K562 (cell line): ENCODE measurements around the gene TTK. TPM values are rescaled to one million over a fixed set of nuclear protein-coding genes. Genes with fewer than 3 reads are reported as not detected.

ENCODE experiments used
- ATAC-seq: fragments of 200-7000 bp; cut with Tn5 transposase; 3 replicates; pipeline ENCODE4 v1.9.1; 2020; ENCODE audit warnings: moderate library complexity
- Bru-seq: library from RNA; stranded (reverse); fragments of 400-500 nt; gene quantifications from one replicate; lab custom pipeline; 2021; lab: Mats Ljungman, UMichigan
- BruChase-seq, 2 experiments: library from RNA; stranded (reverse); fragments of 400-500 nt; gene quantifications; one replicate each; lab custom pipeline; 2021; lab: Mats Ljungman, UMichigan
- BruUV-seq: library from RNA; stranded (reverse); fragments of 400-500 nt; replicated peaks from 2 replicates; lab custom pipeline; 2021; lab: Mats Ljungman, UMichigan
- CTCF ChIA-PET: fragments of 300-600 bp; formaldehyde crosslinking; extraction: SDS; loops from one replicate; lab custom pipeline; 2021; ENCODE audit warnings: low intra/inter-chr PET ratio; lab: Yijun Ruan, JAX
- POLR2A ChIA-PET: fragments of 300-600, 350-650 bp; sonication (Branson Sonifier 250); formaldehyde crosslinking; extraction: SDS; loops from one replicate; lab custom pipeline; 2021; ENCODE audit warnings: antibody characterized with exemption, inconsistent platforms; lab: Yijun Ruan, JAX
- DNase-seq, 4 experiments: peaks; one replicate each; pipeline versions ENCODE4 v3.0.0 to v3.0.0-alpha.2; 2011 to 2018; ENCODE audit warnings: low spot score in 3 of 4, mixed read lengths in 3 of 4; ENCODE audit errors: extremely low read depth in 1 of 4
- FAIRE-seq: peaks from 2 replicates; lab custom pipeline; 2011; peaks lifted over from hg19 to GRCh38; lab: Jason Lieb, UNC
- H2AFZ ChIP-seq: 2 replicates; pipeline ENCODE4 v1.6.0; 2011; ENCODE audit warnings: low read depth, low read length, control low read depth, inconsistent platforms
- H3K27ac ChIP-seq: fragments of 200-600 bp; 3 replicates; pipeline ENCODE4 v1.8.0; 2011; ENCODE audit warnings: low read depth, mild to moderate bottlenecking, control low read depth, inconsistent platforms, low read length, moderate library complexity, mixed read lengths; ENCODE audit errors: extremely low read depth
- H3K27me3 ChIP-seq, 2 experiments: fragments of 300-600 bp in 1 of 2; 2 replicates in 1 of 2; 3 replicates in 1 of 2; pipeline versions ENCODE4 v1.6.0 to v1.8.0; 2011; ENCODE audit warnings: inconsistent platforms in 2 of 2, low read length in 2 of 2, mild to moderate bottlenecking in 1 of 2, mixed read lengths in 1 of 2, moderate library complexity in 1 of 2; ENCODE audit not compliant: control insufficient read depth in 2 of 2, insufficient read depth in 2 of 2
- H3K36me3 ChIP-seq: fragments of 300-600 bp; 3 replicates; pipeline ENCODE4 v1.8.0; 2011; ENCODE audit warnings: mild to moderate bottlenecking, low read length, inconsistent platforms; ENCODE audit not compliant: control insufficient read depth, insufficient read depth
- H3K4me1 ChIP-seq, 2 experiments: fragments of 200-600 bp in 1 of 2; replicated peaks in 1 of 2; 2 replicates in 1 of 2; 3 replicates in 1 of 2; pipeline versions ENCODE4 v1.5.1 to v1.8.0; 2011; ENCODE audit warnings: inconsistent platforms in 2 of 2, low read length in 2 of 2, mild to moderate bottlenecking in 1 of 2, mixed read lengths in 1 of 2, moderate library complexity in 1 of 2; ENCODE audit not compliant: control insufficient read depth in 2 of 2, insufficient read depth in 2 of 2
- H3K4me2 ChIP-seq: 2 replicates; pipeline ENCODE4 v1.6.1; 2011; ENCODE audit warnings: low read length, control low read depth, inconsistent platforms, mixed read lengths; ENCODE audit not compliant: insufficient read depth
- H3K4me3 ChIP-seq: fragments of 200-600 bp; sonication (generic), shearing (Covaris generic); 2 replicates; pipeline ENCODE4 v1.5.1; 2016; ENCODE audit warnings: control low read depth, inconsistent platforms
- H3K79me2 ChIP-seq: fragments of 200-600 bp; 3 replicates; pipeline ENCODE4 v1.8.0; 2011; ENCODE audit warnings: low read length, inconsistent platforms; ENCODE audit not compliant: control insufficient read depth, insufficient read depth
- H3K9ac ChIP-seq, 2 experiments: 2 replicates each; pipeline versions ENCODE4 v1.6.0 to v1.6.1; 2011; ENCODE audit warnings: low read depth in 2 of 2, low read length in 2 of 2, control low read depth in 1 of 2, inconsistent platforms in 1 of 2, mild to moderate bottlenecking in 1 of 2, mixed read lengths in 1 of 2; ENCODE audit not compliant: insufficient read depth in 1 of 2
- H3K9me1 ChIP-seq: one replicate; pipeline ENCODE4 v1.6.0; 2011; ENCODE audit warnings: inconsistent platforms, mild to moderate bottlenecking, low read length, moderate library complexity; ENCODE audit not compliant: control insufficient read depth, insufficient read depth
- H3K9me3 ChIP-seq: replicated peaks from 2 replicates; pipeline ENCODE4 v1.5.1; 2011; ENCODE audit warnings: low read depth, low read length, inconsistent platforms; ENCODE audit not compliant: control insufficient read depth, insufficient read depth
- H4K20me1 ChIP-seq: replicated peaks from 2 replicates; pipeline ENCODE4 v1.6.1; 2011; ENCODE audit warnings: low read length, inconsistent platforms, mixed read lengths; ENCODE audit not compliant: control insufficient read depth, insufficient read depth
- EP400 ChIP-seq: fragments of 450-650 bp; IDR thresholded peaks from 2 replicates; pipeline ENCODE4 v1.6.1; 2017; ENCODE audit warnings: antibody characterized with exemption, mild to moderate bottlenecking, moderate library complexity
- GABPA ChIP-seq: fragments of 200-800 bp; sonication (Bioruptor generic); conservative IDR thresholded peaks from 2 replicates; pipeline ENCODE4 v1.6.1; 2016; ENCODE audit warnings: low read depth, missing genetic modification characterization, missing compliant biosample characterization
- GABPB1 ChIP-seq: sonication (generic); formaldehyde crosslinking; IDR thresholded peaks from 2 replicates; pipeline ENCODE4 v1.8.0; 2022; ENCODE audit warnings: mild to moderate bottlenecking, missing genetic modification reagents
- HLTF ChIP-seq: fragments of 450-650 bp; IDR thresholded peaks from 2 replicates; pipeline ENCODE4 v1.6.1; 2016
- KDM5B ChIP-seq: fragments of 200-600 bp; sonication (generic); IDR thresholded peaks from 2 replicates; pipeline ENCODE4 v1.6.1; 2012; ENCODE audit warnings: low read depth, mild to moderate bottlenecking, moderate library complexity, low read length, control low read depth, inconsistent platforms; ENCODE audit not compliant: insufficient replicate concordance
- MCM2 ChIP-seq: fragments of 450-650 bp; IDR thresholded peaks from 2 replicates; pipeline ENCODE4 v1.6.1; 2017; ENCODE audit warnings: low read depth, mild to moderate bottlenecking
- MCM5 ChIP-seq: fragments of 450-650 bp; IDR thresholded peaks from 2 replicates; pipeline ENCODE4 v1.6.1; 2016; ENCODE audit warnings: low read depth
- NFE2 ChIP-seq: IDR thresholded peaks from 2 replicates; pipeline ENCODE4 v1.6.1; 2014; ENCODE audit warnings: antibody characterized with exemption, low read depth
- NFRKB ChIP-seq: fragments of 450-650 bp; IDR thresholded peaks from 2 replicates; pipeline ENCODE4 v1.6.1; 2016; ENCODE audit warnings: low read depth
- PCBP1 ChIP-seq: fragments of 200-400 bp; formaldehyde crosslinking; IDR thresholded peaks from 2 replicates; pipeline ENCODE4 v1.6.1; 2018; ENCODE audit warnings: mild to moderate bottlenecking, low read depth, low read length; ENCODE audit not compliant: poor library complexity, severe bottlenecking
- SP1 ChIP-seq: sonication (generic); formaldehyde crosslinking; IDR thresholded peaks from 2 replicates; pipeline ENCODE4 v1.8.1; 2022; ENCODE audit warnings: mild to moderate bottlenecking, missing genetic modification reagents
- ZC3H8 ChIP-seq: fragments of 450-650 bp; IDR thresholded peaks from 2 replicates; pipeline ENCODE4 v1.6.1; 2017
- ZNF124 ChIP-seq: sonication (generic); formaldehyde crosslinking; IDR thresholded peaks from 2 replicates; pipeline ENCODE4 v1.8.1; 2022; ENCODE audit warnings: missing genetic modification reagents
- ZNF695 ChIP-seq: fragments of 450-650 bp; formaldehyde crosslinking; IDR thresholded peaks from 2 replicates; pipeline ENCODE4 v1.4.0; 2020; ENCODE audit warnings: mild to moderate bottlenecking, moderate library complexity
- WGBS: fragments of 100-300 bp; shearing (Covaris generic); methylation state at CpG from one replicate; pipeline ENCODE4 v1.1.6; 2016; ENCODE audit warnings: low coverage, mixed read lengths; ENCODE audit not compliant: insufficient coverage; ENCODE audit errors: missing lambda C conversion rate; 5-methylcytosine and 5-hydroxymethylcytosine counted together
- in situ Hi-C: fragments of 300-500 bp; cut with MboI; formaldehyde crosslinking; loops from 4 replicates; pipeline ENCODE4 v1.15.0; 2018; ENCODE audit warnings: inconsistent platforms, mixed read lengths
- intact Hi-C: fragments of 100-400 bp; cut with micrococcal nuclease; formaldehyde crosslinking; loops from 2 replicates; pipeline ENCODE4 v1.14.2; 2022
- long read RNA-seq, 3 experiments: library from polyadenylated mRNA in 2 of 3; library from RNA in 1 of 3; unstranded in 2 of 3; stranded (forward) in 1 of 3; transcript quantifications; one replicate each; pipeline ENCODE4 v2.0.0, GENCODE V29; 2019 to 2022
- polyA minus RNA-seq, 3 experiments: library from RNA; depleted of rRNA, polyadenylated mRNA; stranded (reverse); fragments of >200 nt; gene quantifications; 2 replicates each; pipeline ENCODE4 v1.2.3, GENCODE V29; 2011
- polyA plus RNA-seq, 8 experiments: library from polyadenylated mRNA; depleted of rRNA in 4 of 8; stranded (reverse) in 5 of 8; unstranded in 3 of 8; fragments of >200 nt; fragmentation: Nextera tagmentation in 2 of 8; fragmentation: Illumina TruSeq in 1 of 8; extraction: Ambion mirVana in 2 of 8; extraction: Trizol in 1 of 8; gene quantifications; 2 replicates each; pipeline versions ENCODE4 v1.2.1 to v1.2.3, GENCODE V29; 2011 to 2014; ENCODE audit warnings: inconsistent platforms in 1 of 8, missing spikeins in 1 of 8
- total RNA-seq, 7 experiments: library from RNA; depleted of rRNA in 6 of 7; stranded (reverse); fragments of >200 nt in 6 of 7; fragmentation: Illumina TruSeq in 2 of 7; extraction: Trizol in 2 of 7; gene quantifications; 2 replicates each; pipeline versions ENCODE4 v1.2.1 to v1.2.3, GENCODE V29; 2011 to 2021; ENCODE audit warnings: low replicate concordance in 1 of 7
- TF ChIP-seq, protein P1 (sequence below): fragments of 250-450 bp; sonication (Bioruptor Pico); IDR thresholded peaks from 2 replicates; pipeline ENCODE4 v1.5.0; 2020; ENCODE audit warnings: mild to moderate bottlenecking, borderline replicate concordance

Gene TTK
- total RNA-seq (2011; cell fraction: chromatin; rRNA removed; ENCODE audit: low replicate concordance), result 18.1 and 90.2 TPM in 2 replicates
- total RNA-seq (2011; cell fraction: nucleolus; rRNA removed), result 7.5 and 12.5 TPM in 2 replicates
- 16.5 and 24.0 TPM in 2 replicates for total RNA-seq (2011; cell fraction: nucleoplasm; rRNA removed)
- total RNA-seq (2014; rRNA removed) (31.9 and 35.8 TPM in 2 replicates), total RNA-seq (2014; rRNA removed; fragmentation: Illumina TruSeq; extraction: Trizol) (58.9 and 73.0 TPM in 2 replicates), total RNA-seq (2015; rRNA removed; fragmentation: Illumina TruSeq; extraction: Trizol) (49.5 and 54.3 TPM in 2 replicates), total RNA-seq (2021) (37.7 and 38.3 TPM in 2 replicates), polyA plus RNA-seq (2011; rRNA removed) (41.9 and 54.5 TPM in 2 replicates), polyA plus RNA-seq (2014; fragmentation: Illumina TruSeq; extraction: Trizol) (46.2 and 58.2 TPM in 2 replicates), polyA plus RNA-seq (2014; fragmentation: Nextera tagmentation; extraction: Ambion mirVana) (10 to 100 TPM; 32.7 to 52.8 TPM), polyA plus RNA-seq (2014; rRNA removed) (32.2 and 33.3 TPM in 2 replicates), polyA minus RNA-seq (2011; rRNA and poly(A)+ RNA removed) (70.0 and 76.9 TPM in 2 replicates), Bru-seq, nascent RNA (percentile 86 among the genes with signal in this experiment), BruChase-seq, experiment 1, labeled RNA remaining after a 2-hour chase (percentile 93 among the genes with signal in this experiment), BruChase-seq, experiment 2, labeled RNA remaining after a 6-hour chase (percentile 94 among the genes with signal in this experiment)
- polyA plus RNA-seq (2011; cell fraction: cytosol; rRNA removed), result 5.2 and 12.0 TPM in 2 replicates
- 24.4 and 50.2 TPM in 2 replicates for polyA plus RNA-seq (2011; cell fraction: nucleus; rRNA removed)
- 23.6 and 31.3 TPM in 2 replicates for polyA plus RNA-seq (2012)
- 18.8 and 25.3 TPM in 2 replicates for polyA minus RNA-seq (2011; cell fraction: cytosol; rRNA and poly(A)+ RNA removed)
- polyA minus RNA-seq (2011; cell fraction: nucleus; rRNA and poly(A)+ RNA removed), result 21.5 and 66.2 TPM in 2 replicates
- long read RNA-seq, experiment 1, transcript TTK-202 (22 exons, 3,010 nt), result major isoform, 55 of 101 reads
- long read RNA-seq, experiment 1, transcript TTK-208 (22 exons, 3,725 nt), result minor isoform, 9 of 101 reads
- long read RNA-seq, experiment 1, partial matches to known transcripts, result 15 of 101 reads
- long read RNA-seq, experiment 1, other reads (novel, unspliced or antisense), result 21 of 101 reads
- long read RNA-seq, experiment 2, transcript TTK-202 (22 exons, 3,010 nt), result major isoform, 9 of 40 reads
- long read RNA-seq, experiment 2, partial matches to known transcripts, result 23 of 40 reads
- long read RNA-seq, experiment 2, other reads (novel, unspliced or antisense), result 7 of 40 reads
- long read RNA-seq, experiment 3, transcript TTK-202 (22 exons, 3,010 nt), result major isoform, 13 of 21 reads
- long read RNA-seq, experiment 3, partial matches to known transcripts, result 0 of 21 reads
- long read RNA-seq, experiment 3, other reads (novel, unspliced or antisense), result 4 of 21 reads

DNA sequence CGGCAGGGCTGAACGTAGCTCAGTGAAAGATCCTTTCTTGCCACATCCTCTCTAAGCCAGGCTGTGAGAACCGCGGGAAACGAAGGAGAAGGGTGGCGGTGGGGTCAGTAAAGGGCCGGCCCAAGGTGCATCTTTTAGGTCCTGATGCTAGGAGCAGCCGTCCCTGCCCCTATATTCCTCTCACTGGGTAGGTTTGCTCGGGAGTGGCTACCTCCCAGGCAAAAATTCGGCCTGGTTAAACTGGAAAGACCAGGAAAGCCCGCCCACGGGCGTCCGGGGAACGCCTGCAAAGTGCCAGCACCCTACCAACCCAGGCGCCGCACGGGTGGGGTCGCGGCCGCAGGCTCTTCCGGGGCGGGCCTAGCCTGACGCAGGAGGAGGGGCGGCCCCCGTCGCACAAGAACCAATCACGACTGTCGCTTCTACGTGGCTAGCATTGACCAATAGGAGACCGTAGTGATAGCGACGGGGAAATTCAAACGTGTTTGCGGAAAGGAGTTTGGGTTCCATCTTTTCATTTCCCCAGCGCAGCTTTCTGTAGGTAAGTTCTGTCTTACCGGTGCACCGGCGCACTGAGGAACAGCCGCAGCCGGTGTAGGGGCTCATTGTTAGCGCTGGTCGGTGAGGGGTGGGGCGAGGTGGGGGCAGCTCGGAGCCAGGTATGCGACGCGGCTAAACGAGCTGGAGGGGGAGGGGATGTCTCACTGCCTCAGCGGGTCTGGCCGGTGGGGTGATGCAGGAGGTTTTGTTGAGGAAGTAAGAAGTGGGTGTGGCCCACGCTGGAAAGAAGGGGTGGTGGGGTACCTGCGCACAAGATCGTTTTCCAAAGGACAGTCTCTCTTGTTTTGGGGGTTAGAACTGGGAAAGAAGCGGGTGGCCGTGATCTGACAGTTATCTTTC is at the start of gene TTK:
TTK (plus strand) TSS at position 477 of the 900 bp plus-strand sequence. CDS start 1,195 bp downstream, outside the sequence.
- POLR2A ChIA-PET, result interaction anchor here (0.6 to 1.4 kb wide), 6 partner anchors 9 to 210 kb away, joined by 3 read pairs; partner anchors contain the start of gene BCKDHB
- peak within 1 kb of the TSS; percentile 60 for H3K4me3 ChIP-seq
- peaks cover 32% of the 10 kb centered on the region for H3K36me3 ChIP-seq
- no peaks in the 10 kb centered on the region for H4K20me1 ChIP-seq
- BruUV-seq, result TSS peak; percentile 98
- H3K27ac ChIP-seq, result peak within 1 kb of the TSS; percentile 84
- H3K27me3 ChIP-seq, result no peaks in the 10 kb centered on the region
- CTCF ChIA-PET, result no interaction called here
- peaks cover 28% of the 10 kb centered on the region for H3K79me2 ChIP-seq
- H3K4me1 ChIP-seq, result peaks cover 0 to 6% of the 10 kb centered on the region in 2 experiments; a peak in 3 of 5 replicates
- H3K9me3 ChIP-seq, result no peaks in the 10 kb centered on the region; the same call in 1 of the 2 replicates
- H3K4me2 ChIP-seq, result peak within 1 kb of the TSS; percentile 96
- peak within 1 kb of the TSS; percentile 85 to 95 for H3K9ac ChIP-seq
- H2AFZ ChIP-seq, result peak within 1 kb of the TSS; percentile 97
- H3K9me1 ChIP-seq, result no peaks in the 10 kb centered on the region
- ATAC-seq, result peak; percentile 100
- intact Hi-C loops, result no loop called here
- peak; percentile 93 for FAIRE-seq
- peak; percentile 94 to 96 (median 96) for DNase-seq
- in situ Hi-C loops, result no loop called here
- 2% methylated on average over 47 of the region's 56 CpGs for whole genome bisulfite sequencing
- peak; percentile 88 for TF ChIP-seq GABPA (tag)
- no peak for TF ChIP-seq NFE2
- peak; percentile 98 for TF ChIP-seq EP400
- TF ChIP-seq, protein P1, sequence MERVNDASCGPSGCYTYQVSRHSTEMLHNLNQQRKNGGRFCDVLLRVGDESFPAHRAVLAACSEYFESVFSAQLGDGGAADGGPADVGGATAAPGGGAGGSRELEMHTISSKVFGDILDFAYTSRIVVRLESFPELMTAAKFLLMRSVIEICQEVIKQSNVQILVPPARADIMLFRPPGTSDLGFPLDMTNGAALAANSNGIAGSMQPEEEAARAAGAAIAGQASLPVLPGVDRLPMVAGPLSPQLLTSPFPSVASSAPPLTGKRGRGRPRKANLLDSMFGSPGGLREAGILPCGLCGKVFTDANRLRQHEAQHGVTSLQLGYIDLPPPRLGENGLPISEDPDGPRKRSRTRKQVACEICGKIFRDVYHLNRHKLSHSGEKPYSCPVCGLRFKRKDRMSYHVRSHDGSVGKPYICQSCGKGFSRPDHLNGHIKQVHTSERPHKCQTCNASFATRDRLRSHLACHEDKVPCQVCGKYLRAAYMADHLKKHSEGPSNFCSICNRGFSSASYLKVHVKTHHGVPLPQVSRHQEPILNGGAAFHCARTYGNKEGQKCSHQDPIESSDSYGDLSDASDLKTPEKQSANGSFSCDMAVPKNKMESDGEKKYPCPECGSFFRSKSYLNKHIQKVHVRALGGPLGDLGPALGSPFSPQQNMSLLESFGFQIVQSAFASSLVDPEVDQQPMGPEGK (CRISPR knock-in tag), result no peak
- TF ChIP-seq ZNF695 (CRISPR knock-in tag), result no peak
- no peak for TF ChIP-seq PCBP1
- no peak for TF ChIP-seq ZC3H8
- no peak for TF ChIP-seq ZNF124 (CRISPR knock-in tag)
- TF ChIP-seq MCM5, result no peak
- peak; percentile 76 for TF ChIP-seq NFRKB
- TF ChIP-seq KDM5B, result peak; percentile 31
- TF ChIP-seq SP1 (CRISPR knock-in tag), result peak; percentile 85
- TF ChIP-seq GABPB1 (CRISPR knock-in tag), result peak; percentile 76
- TF ChIP-seq HLTF, result no peak
- TF ChIP-seq MCM2, result no peak
